Anterior cingulate cortex (tissue), 58 donors: ENCODE data around the gene CELF2.

Experiments
- DNase-seq, 58 donors: peaks; one replicate each; lab custom pipeline; 2025; lab: John Stamatoyannopoulos, UW

The CELF2 gene

GRCh38 chr10:11002916-11003315 lies 14.8 kb upstream of the CELF2 start:
- DNase-seq = no peak

GRCh38 chr10:11003679-11004078 lies 14.0 kb upstream of the CELF2 start:
- DNase-seq = no peak

- peak in 1 of 58 donors; percentile 32 for DNase-seq
Measured at GRCh38 chr10:11004144-11005077, 13.3 kb upstream of the CELF2 start.

GRCh38 chr10:11005725-11006427 lies 11.8 kb upstream of the CELF2 start:
- DNase-seq = peak in 1 of 58 donors; percentile 25

- no peak for DNase-seq
Measured at GRCh38 chr10:11006428-11006825, 11.2 kb upstream of the CELF2 start.

- DNase-seq = no peak
Measured at GRCh38 chr10:11007476-11008020, 10.1 kb upstream of the CELF2 start.

GRCh38 chr10:11009471-11010308 lies 8.0 kb upstream of the CELF2 start:
- peak in 2 of 58 donors; percentile 15 to 33 for DNase-seq

- DNase-seq = no peak
Measured at GRCh38 chr10:11010582-11010981, 7.1 kb upstream of the CELF2 start.

GRCh38 chr10:11011436-11011835 lies 6.2 kb upstream of the CELF2 start:
- DNase-seq = no peak

- no peak for DNase-seq
Measured at GRCh38 chr10:11011984-11012383, 5.7 kb upstream of the CELF2 start.

GRCh38 chr10:11012421-11013295 lies 5.0 kb upstream of the CELF2 start:
- DNase-seq = peak in 1 of 58 donors; percentile 34

GRCh38 chr10:11013836-11014235 lies 3.8 kb upstream of the CELF2 start:
- no peak for DNase-seq

GRCh38 chr10:11014671-11015445 lies 2.8 kb upstream of the CELF2 start:
- peak in 3 of 58 donors; percentile 18 to 28 (median 28) for DNase-seq

GRCh38 chr10:11015446-11015934 lies 2.2 kb upstream of the CELF2 start:
- DNase-seq = no peak

- no peak for DNase-seq
Measured at GRCh38 chr10:11017000-11017569, 587 bp upstream of the CELF2 start.

GRCh38 chr10:11018432-11018841 lies 765 bp downstream of the CELF2 start:
- no peak for DNase-seq

- peak in 1 of 58 donors; percentile 14 for DNase-seq
Measured at GRCh38 chr10:11018855-11019631, 1.4 kb downstream of the CELF2 start.
